Fibroblast of upper back skin (primary cell): ENCODE results near the gene BRI3BP.
"Not testable (repeated sequence)": the region's sequence is repeated elsewhere in the genome, so short reads cannot be mapped to it uniquely, and the experiment has no call there.

Source experiments
- DNase-seq: peaks from one replicate; pipeline ENCODE4 v3.0.0-alpha.2; 2013

Gene BRI3BP

DNA sequence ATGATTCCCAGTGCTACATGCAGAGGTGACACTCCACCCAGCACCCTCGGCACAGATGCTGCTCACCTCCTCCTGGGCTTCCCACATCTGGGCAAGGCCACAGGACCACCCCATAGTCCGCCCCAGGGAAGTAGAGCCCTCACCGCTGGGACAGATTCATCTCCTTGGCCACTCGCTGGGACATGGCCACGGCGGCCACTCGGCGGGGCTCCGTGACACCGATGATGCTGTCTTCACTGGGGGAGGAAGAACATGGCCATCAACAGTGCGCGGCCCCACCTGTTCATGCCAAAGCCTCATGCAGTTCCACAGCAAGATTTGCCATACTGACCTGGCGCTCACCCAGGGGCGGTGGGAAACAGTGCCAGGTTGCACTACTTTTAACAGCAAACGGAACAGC is 18.2 kb upstream of the BRI3BP start:
- DNase-seq, result no peak

DNA sequence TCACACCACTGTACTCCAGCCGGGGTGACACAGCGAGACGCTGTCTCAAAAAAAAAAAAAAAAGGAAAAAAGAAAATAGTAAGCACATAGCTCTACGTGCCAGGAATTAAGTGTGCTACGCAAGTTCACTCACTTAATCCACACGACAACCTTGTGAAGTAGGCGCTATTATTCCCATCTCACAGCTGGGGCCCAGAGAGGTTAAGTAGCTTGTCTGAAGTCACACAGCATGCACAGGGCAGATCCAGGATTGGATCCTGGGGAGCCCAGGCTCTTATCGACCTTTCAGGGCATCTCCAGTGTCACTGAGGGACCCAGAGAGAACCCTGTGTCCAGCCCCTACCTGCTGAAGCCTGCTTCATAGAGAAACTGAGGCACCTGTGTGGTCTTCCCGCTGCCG is 16.4 kb upstream of the BRI3BP start:
- DNase-seq, result no peak

DNA sequence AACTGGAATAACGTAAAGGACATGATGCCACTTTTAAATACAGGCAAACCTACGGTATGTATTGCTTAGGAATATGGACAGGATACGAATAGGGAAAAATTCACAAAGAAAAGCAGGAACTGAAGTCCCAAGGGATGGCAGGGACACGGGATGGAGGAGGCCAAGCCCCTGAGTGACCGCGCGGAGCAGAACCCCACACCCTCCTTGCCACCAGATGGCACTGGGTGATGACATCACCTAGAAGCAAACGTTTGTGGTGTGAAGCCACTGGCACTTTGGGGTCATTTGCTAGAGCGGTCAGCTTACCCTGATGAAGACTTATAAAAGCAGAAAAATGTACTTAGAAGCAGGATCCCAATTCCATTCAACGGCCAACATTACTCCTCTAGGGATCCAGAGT is 13.9 kb upstream of the BRI3BP start:
- no peak for DNase-seq

DNA sequence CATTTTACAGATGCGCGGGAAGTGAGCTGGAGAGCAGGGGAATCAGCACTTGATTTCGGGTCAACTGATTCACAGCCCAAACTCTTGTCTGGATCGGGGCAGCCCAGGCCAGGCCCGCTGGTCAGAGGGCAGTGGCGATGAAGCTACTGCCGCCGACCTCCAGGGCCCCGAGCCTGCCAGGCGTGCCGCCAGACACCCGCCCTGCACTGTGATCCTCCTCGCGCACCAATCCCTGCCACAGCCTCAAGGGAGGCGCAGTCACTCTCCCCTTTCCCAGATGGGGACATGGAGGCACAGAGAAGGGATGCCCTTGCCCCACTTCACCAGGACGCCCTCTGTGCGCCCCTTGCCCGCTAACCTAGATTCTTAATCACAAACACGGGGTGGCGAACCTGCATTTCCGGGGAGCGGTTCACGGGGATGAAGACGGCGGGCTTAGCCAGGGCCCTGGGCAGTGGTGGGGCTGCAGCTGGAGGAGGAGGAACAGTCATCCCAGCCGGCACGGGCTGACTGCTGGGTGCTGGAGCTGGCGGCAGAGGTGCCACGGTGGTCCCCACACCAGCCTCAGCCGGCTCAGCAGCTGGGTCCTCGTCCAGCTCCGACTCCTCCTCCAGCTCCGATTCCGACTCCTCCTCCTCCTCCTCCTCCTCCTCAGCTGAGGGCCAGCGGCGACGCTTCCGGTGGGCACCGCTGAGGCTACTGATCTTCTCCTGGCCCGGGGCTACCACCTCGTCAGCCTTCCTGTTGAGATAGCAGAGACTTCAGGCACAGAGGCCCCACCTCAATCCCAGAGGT is 13.2 kb upstream of the BRI3BP start:
- no peak for DNase-seq

DNA sequence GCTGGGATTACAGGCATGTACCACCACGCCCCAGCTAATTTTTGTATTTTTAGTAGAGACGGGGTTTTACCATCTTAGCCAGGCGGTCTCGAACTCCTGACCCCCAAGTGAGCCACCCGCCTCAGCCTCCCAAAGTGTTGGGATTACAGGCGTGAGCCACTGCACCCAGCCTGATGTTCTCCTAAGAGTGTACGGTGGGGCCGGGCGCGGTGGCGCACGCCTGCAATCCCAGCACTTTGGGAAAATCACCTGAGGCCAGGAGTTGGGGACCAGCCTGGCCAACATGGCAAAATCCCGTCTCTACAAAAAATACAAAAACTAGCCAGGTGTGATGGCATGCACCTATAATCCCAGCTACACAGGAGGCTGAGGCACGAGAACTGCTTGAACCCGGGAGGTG is 6.6 kb upstream of the BRI3BP start:
- DNase-seq, result not testable (repeated sequence)

DNA sequence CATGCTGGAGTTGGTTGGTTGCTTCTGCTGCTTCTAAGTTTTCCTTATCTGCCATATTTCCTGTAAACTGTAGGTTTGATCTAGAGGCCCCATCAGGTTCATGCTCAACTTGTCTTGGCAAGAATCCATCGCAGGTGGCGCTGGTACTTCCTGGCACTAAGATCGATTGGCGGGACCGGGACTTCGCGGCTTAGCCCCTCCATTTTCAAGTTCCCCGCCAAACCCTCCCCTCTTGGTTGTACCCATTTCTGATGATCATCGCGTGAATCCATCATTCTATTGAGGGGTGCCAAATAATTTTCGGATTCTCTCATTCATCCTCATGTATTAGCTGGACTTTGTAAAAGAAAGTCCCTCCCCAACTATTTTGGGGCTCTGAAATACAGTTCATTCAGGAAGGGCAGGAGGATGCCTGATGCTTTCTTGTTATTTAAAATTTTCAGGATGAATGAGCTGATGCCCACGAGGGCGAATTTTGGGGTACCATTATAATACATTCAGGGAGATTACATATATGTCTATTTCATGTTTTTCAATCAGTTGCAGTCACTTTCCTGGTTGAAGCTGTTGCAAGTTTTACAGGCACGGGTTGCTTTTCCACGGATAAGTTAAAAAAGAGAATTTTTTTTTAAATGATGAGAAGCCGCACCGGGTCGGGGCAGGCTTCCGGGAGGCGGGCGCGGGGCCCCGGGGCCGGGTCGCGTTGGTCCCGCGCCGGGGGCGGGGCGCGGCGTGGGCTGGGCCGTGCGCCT is 395 bp upstream of the BRI3BP start:
- DNase-seq, result peak; percentile 28

DNA sequence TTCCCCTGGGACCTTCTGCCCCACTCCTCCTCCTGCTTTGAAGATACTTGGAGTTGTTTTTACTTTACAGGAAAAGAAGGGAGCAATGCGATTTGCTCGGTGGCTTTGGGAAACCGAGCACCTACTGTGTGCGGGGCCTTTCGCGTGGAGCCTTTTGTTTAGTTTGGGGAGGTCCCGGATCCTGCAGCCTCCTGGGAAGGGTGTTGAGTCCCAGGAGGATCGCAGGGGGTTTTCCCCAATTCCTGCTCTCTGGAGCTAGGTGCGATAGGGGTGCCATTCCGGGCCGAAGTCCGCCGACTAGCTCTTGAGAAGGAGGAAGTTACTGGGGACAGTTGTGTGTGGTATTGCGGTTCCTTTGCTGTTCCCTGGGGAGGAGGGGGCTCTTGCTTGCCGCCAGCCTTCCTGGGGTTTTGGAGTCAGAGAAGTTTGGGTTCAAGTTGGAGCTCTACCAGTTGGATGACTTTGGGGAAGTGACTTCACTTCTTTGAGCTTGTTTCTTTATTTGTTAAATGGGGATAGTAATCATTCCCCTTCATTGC is 1.1 kb downstream of the BRI3BP start:
- no peak for DNase-seq

DNA sequence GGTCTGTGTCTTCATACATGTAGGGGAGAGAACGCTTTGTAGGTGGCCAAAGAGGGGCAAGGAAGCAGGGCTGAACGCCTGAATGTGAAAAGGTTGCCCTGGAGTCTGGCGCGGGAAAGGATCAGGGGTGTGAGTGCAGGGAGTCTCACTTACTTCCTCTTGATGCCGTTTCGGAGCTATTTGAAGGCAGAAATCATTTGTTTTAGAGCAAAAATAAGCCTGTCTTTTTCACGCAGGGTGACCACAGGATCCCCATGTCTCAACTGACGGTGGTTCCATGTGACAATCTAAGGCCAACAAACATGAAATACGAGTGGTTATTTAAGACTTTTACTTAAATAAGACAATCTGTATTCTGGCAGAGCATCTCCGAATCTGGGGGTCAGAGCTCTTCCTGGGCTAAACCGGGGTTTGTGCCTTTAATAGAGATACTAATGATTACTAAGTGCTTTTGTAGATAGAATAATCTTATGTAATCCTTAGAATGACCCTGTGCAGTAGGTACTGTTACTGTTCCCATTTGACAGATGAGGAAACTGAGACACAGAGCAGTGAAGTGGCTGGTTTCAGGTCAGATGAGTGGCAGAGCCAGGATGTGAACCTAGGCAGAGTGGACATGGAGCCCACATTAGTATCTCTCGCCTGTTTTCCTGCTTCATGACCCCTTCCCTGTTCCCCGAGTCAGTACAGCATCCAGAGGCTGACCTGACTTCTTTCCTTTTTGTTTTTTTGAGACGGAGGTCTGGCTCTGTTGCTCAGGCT is 1.9 kb downstream of the BRI3BP start:
- no peak for DNase-seq

DNA sequence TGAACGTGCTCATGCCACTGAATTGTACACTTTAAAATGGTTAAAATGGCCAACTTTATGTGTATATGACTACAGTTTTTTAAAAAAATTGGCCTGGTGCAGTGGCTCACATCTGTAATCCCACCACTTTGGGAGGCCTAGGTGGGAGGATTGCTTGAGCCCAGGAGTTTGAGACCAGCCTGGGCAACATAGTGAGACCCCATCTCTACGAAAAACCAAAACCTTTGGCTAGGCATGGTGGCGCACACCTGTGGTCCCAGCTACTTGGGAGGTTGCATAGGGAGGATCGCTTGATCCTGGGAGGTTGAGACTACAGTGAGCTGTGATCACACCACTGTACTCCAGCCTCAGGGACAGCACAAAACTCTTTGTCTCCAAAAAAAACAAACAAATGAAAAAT is 5.3 kb downstream of the BRI3BP start:
- no peak for DNase-seq

DNA sequence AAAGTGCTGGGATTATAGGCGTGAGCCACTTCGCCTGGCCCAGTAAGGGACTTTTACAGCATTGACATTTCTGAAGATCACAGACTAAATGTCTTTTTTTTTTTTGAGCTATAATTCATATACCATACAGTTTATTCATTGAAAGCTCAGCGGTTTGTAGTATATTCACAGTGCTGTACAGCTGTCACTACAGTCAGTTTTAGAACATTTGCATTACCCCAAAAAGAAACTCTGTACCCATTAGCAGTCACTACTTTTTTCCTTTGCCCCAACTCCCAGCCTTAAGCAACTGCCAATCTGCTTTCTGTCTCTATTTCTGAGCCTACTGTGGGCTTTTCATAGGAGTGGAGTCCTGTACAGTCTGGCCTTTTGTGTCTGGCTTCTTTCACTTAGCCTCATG is 8.2 kb downstream of the BRI3BP start:
- no peak for DNase-seq

DNA sequence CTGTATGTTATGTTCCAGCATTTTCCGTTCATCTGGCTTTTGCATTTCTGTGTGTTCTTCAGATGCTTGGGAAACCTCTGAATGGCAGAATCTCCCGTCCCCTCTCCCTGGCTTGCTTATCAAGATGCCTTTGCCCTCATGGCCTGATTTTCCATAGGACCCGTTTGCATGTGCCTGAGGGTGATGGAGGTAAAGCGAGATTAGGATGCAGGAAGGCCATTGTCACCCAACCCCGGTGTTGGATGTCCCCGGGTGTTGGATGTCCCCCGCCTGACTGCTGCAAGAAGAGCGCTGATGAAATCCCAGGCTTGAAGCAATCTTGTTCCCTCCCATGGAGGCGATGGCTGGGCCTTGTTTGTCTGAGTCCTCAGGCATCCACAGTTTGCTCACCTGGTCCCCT is 9.6 kb downstream of the BRI3BP start:
- no peak for DNase-seq

DNA sequence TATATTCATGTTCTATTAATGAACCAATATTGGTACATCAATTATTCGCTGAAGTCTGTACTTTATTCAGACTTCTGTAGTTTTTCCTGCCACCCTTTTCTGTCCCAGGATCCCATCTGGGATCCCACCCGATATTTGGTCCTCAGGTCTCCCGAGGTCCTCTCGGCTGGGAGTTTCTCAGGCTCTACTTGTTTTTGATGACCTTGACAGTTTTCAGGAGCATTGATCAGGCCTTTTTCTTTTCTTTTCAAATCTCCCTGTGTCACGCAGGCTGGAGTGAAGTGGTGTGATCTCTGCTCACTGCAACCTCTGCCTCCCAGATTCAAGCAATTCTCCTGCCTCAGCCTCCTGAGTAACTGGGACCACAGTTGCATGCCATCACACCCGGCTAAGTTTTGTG is 11.2 kb downstream of the BRI3BP start:
- no peak for DNase-seq

DNA sequence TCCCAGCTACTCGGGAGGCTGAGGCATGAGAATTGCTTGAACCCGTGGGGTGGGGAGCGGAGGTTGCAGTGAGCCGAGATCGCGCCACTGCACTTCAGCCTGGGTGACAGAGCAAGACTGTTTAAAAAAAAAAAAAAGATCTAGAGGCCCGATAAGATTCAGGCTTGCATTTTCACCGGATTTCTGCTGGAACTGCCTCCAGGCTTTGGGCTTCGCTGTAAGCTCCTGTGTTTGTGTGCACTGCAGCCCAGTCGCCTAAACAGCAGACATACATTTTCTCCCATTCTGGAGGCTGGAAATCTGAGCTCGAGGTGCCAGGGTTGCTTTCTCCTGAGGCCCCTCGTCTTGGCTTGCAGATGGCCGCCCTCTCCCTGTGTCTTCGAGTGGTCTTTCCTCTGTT is 12.2 kb downstream of the BRI3BP start:
- no peak for DNase-seq

DNA sequence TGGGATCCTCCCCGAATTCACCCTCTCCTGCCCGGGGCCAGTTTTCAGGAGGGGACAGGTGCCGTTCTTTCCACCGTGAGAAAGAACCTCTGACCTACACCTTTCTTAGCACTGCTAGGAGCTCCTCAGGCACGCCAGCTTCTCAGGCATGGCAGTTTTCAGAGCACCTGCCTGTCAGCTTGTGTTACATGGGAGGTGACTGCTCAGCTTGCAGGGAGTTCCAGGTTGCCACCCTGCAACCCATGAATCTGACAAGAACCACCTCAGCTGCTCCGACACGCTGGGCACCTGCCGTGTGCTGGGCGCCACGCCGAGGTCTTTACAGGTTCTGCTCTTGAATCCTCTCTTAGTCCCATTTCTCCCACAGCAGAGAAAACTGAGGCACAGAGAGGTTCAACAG is 12.9 kb downstream of the BRI3BP start:
- no peak for DNase-seq

DNA sequence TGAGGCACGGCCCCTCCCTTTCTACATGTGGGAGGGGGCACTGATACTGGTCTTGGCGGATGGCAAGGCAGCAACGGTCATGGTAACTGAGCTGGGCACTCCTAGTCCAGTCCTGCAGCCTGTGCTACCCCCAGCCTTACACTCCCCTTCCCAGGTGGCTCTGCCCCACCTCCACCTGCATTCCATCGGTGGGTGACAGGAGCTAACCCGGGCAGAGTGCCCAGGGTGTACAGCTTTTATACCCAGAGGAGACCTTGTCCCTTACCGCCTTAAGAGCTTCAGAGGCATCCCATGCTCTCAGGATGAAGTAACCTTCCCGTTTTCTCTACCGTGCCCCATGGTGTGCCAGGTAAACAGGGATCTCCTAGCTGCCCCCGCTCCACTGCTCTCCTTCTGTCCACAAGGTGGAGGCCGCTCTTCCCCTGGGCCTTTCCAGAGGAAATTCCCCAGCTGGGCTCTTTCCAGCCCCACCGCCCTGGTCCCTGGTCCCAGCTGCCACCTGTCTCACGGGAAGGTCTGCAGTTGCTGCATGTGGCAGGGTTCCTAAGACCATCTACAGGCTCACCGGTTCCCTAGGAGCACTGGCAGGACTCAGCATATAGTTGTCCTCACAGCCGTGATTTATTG is 20.5 kb downstream of the BRI3BP start:
- DNase-seq, result no peak

DNA sequence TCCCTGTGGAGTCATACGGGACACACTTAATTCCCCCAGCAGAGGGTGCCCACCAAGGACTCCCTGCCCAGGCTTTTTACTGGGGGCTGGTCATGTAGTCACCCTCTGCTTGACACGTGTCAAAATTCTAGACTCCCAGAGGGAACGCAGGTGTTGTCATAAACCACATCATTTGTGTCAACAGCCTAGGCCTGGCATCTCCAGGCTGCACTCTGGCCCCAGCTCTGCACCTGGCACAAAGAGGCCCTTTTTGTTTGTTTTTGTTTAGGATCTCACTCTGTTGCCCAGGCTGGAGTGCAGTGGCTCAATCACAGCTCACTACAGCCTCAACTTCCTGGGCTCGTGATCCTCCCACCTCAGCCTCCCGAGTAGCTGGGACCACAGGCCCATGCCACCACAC is 21.1 kb downstream of the BRI3BP start:
- no peak for DNase-seq

DNA sequence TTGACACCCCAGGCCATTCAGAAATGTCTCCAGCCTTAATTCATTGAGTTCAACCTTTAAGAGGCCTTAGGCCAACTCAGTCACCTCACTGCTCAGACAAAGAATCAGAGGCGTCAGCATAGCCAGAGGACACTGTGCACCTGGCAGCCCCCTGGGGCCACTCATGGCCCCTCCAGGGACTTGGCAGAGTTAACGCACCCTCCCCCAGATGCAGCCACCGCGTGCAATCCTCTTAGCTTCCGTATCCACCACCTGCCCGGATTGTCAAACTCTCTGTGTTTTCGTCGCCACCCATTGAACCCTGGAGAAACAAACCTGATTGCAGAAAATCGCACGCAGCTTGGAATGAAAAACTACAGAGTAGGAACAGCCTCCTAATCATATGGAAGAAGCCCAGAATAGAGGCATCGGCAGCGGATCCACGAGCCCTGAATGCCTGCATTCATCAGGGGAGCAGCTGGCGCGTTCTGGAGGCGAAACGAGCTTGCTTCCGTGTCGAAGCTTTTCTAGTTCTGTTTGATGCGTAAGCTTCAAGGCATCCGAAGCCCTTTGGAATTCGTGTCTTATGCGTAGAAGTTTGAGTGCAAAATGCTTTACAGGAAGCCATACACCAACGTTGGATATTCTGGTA is 22.4 kb downstream of the BRI3BP start:
- peak; percentile 37 for DNase-seq

DNA sequence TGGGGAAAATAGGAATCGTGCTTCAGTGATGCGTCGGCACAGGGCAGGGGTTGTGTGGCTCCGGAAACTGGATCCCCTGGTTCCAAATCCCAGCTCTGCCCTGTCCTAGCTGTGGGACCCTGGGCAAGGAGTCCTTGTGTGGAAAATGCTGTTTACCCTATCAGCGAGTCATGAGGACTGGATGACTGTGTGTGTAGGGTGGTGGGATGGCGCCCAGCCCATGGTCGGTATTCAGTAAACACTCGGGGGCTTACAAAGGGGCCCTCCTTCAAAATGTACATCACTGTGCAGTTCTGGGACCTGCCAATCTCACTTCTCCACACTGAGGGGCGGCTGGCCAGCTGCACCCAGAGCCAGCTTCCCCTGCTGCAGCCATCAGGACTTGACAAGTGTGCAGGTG is 24.4 kb downstream of the BRI3BP start:
- no peak for DNase-seq

DNA sequence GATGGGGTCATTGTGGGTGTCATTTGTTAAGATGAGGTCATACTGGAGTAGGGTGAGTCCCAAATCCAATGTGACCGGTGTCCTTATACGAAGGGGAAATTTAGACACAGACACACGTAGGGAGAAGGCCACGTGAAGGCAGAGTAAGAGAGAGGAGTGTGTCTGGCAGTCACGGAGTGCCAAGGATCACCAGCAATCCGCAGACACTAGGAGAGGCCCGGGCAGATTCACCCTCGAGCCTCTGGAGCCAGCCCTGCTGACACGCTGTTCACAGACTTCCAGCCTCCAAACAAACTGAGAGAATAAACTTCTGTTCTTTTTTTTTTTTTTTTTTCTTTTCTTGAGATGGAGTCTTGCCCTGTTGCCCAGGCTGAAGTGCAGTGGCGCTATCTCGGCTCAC is 24.9 kb downstream of the BRI3BP start:
- no peak for DNase-seq

DNA sequence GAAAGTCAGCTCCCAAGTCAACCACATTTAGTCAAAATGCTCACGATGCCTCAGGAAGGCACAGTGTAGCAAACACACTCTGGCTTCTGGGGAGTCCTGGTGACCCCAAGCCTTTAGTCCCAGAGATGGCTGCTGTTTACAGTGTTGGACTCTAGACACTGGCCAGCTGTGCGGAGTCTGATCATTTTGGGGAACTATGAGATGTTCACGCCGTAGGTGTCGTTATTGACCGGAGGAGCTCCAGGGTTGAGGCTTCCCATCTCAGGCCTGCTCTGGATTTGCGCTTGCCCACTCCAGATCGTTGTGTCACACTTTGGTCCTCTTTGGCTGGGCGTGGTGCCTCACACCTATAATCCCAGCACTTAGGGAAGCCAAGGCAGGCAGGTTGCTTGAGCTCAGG is 27.7 kb downstream of the BRI3BP start:
- no peak for DNase-seq

DNA sequence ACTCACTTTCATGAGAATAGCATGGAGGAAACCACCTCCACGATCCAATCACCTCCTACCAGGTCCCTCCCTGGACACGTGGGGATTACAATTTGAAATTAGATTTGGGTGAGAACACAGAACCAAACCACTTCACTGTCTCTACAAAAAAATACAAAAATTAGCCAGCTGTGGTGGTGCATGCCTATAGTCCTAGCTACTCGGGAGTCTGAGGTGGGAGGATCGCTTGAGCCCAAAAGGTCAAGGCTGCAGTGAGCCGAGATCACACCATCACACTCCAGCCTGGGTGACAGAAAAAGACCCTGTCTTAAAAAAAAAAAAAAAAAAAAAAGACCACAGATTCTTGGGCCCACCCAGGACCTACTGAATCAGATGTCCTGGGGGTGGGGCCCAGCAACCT is 28.3 kb downstream of the BRI3BP start:
- DNase-seq, result no peak

DNA sequence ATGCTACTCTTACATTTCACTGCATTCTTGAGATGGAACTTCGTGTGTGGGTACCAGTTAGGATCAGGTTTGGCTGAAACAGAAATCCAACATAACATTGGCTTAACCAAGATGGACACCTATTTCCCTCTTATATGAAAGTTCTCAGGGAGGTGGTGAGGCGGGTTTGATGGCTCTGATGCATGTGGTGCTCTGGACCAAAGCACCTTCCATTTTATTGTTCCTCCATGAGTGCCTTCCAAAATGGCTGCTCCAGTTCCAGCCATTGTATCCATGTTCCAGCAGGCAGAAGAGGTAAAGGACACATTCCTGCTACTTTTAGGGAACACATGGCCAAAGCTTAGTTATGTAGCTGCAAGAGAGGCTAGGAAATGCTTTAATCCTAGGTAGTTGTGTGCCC is 29.6 kb downstream of the BRI3BP start:
- no peak for DNase-seq
